Measurements from ENCODE around the gene PCCA.

PCCA gene

GRCh38 chr13:100491164-100491842 is 402.4 kb downstream of the PCCA start:
- Histone ChIP-seq H3K36me3 (no peaks in the 10 kb centered on the region), H3K27me3 (no peaks in the 10 kb centered on the region), H3K4me1 (ENCODE audit: control insufficient read depth in 1 of 2, insufficient read depth in 1 of 2, low read depth in 1 of 2, low read length in 1 of 2) (peaks cover 61 to 66% of the 10 kb centered on the region in 2 experiments), H3K27ac (peak overlapping the region; percentile 86), H3K4me3 (ENCODE audit: low read depth in 1 of 2, low read length in 1 of 2) (peak overlapping the region; percentile 2 to 27), H3K9me3 (no peaks in the 10 kb centered on the region)
- no peak for TF ChIP-seq CTCF (IDR thresholded peaks at IDR 0.05)

DNA sequence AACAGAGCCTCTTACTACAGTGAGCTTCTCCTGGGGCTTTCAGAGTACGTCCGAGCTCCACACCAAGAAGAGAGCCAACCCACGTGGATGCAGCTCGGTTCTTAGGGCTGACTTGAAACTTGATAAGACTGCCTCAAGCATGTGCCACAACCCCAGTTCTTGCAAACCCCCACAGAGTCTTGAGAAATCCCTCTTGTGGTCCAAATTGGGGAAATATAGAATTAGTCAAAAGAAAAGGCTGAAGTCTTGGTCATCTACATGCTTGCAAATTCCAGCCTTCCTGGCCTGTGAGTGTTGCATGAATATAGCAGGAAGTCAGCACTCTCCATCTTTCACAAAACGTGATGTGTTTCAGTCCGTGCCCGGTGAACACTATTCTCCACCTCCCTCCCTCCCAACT is 404.5 kb downstream of the PCCA start:
- Histone ChIP-seq H3K27me3 (no peaks in the 10 kb centered on the region), H3K4me3 (ENCODE audit: low read depth in 1 of 2, low read length in 1 of 2) (peak overlapping the region; percentile 3 to 23), H3K4me1 (ENCODE audit: control insufficient read depth in 1 of 2, insufficient read depth in 1 of 2, low read depth in 1 of 2, low read length in 1 of 2) (peaks cover 78 to 83% of the 10 kb centered on the region in 2 experiments), H3K9me3 (no peaks in the 10 kb centered on the region), H3K36me3 (no peaks in the 10 kb centered on the region), H3K27ac (peak overlapping the region; percentile 86)
- TF ChIP-seq CTCF (IDR thresholded peaks at IDR 0.05): no peak

- TF ChIP-seq CTCF (IDR thresholded peaks at IDR 0.05): no peak
- H3K27ac ChIP-seq: no peak overlapping the region
- no peaks in the 10 kb centered on the region for H3K9me3 ChIP-seq
- peaks cover 65 to 70% of the 10 kb centered on the region in 2 experiments for H3K4me1 ChIP-seq (ENCODE audit: control insufficient read depth in 1 of 2, insufficient read depth in 1 of 2, low read depth in 1 of 2, low read length in 1 of 2)
- H3K36me3 ChIP-seq: no peaks in the 10 kb centered on the region
- H3K4me3 ChIP-seq (ENCODE audit: low read depth in 1 of 2, low read length in 1 of 2): no peak overlapping the region
- H3K27me3 ChIP-seq: no peaks in the 10 kb centered on the region
Observed at GRCh38 chr13:100495455-100495854, 406.6 kb downstream of the PCCA start.

GRCh38 chr13:100497389-100497788 is 408.5 kb downstream of the PCCA start:
- H3K27me3 ChIP-seq: no peaks in the 10 kb centered on the region
- no peaks in the 10 kb centered on the region for H3K9me3 ChIP-seq
- no peaks in the 10 kb centered on the region for H3K36me3 ChIP-seq
- no peak overlapping the region for H3K4me3 ChIP-seq (ENCODE audit: low read depth in 1 of 2, low read length in 1 of 2)
- TF ChIP-seq CTCF (IDR thresholded peaks at IDR 0.05): no peak
- peaks cover 46 to 51% of the 10 kb centered on the region in 2 experiments for H3K4me1 ChIP-seq (ENCODE audit: control insufficient read depth in 1 of 2, insufficient read depth in 1 of 2, low read depth in 1 of 2, low read length in 1 of 2)
- H3K27ac ChIP-seq: peak overlapping the region; percentile 61

GRCh38 chr13:100502446-100502845 is 413.6 kb downstream of the PCCA start:
- no peak for TF ChIP-seq CTCF (IDR thresholded peaks at IDR 0.05)
- Histone ChIP-seq H3K36me3 (no peaks in the 10 kb centered on the region), H3K9me3 (no peaks in the 10 kb centered on the region), H3K4me3 (ENCODE audit: low read depth in 1 of 2, low read length in 1 of 2) (no peak overlapping the region), H3K4me1 (ENCODE audit: control insufficient read depth in 1 of 2, insufficient read depth in 1 of 2, low read depth in 1 of 2, low read length in 1 of 2) (peaks cover 11 to 24% of the 10 kb centered on the region in 2 experiments), H3K27ac (no peak overlapping the region), H3K27me3 (no peaks in the 10 kb centered on the region)
